Hepatocyte (in vitro differentiated cells): ENCODE data around the gene KRTAP3-1.

Source experiments
- EZH2 ChIP-seq: fragments of 200-600 bp; sonication (generic); IDR thresholded peaks from 2 replicates; pipeline ENCODE4 v1.6.1; 2016; ENCODE audit warnings: antibody characterized with exemption, mild to moderate bottlenecking, borderline replicate concordance
- TF ChIP-seq, protein P1 (sequence below): fragments of 200-600 bp; sonication (generic); IDR thresholded peaks from 2 replicates; pipeline ENCODE4 v1.5.1; 2016; ENCODE audit warnings: antibody characterized with exemption, mild to moderate bottlenecking; ENCODE audit not compliant: poor library complexity

DNA sequence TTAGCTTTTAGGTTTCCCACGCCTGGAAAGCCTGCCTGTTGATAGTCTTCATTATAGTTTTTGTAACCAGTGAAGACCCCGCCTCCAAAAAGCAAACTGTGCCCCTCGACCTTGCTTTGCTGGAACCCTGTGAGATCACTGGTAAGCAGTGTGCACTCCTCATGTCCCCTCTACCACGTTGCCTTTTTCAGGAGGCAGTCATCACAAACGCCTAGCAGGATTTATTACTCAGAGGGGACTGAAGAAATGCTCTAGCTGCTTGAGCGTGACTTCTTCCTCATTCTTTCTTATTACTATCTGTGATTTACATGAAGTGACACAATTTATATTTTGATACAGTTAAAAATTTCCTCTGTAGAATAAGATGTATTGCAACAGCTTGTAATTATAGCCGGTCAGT is 6.5 kb upstream of the KRTAP3-1 start:
- TF ChIP-seq, protein P1, sequence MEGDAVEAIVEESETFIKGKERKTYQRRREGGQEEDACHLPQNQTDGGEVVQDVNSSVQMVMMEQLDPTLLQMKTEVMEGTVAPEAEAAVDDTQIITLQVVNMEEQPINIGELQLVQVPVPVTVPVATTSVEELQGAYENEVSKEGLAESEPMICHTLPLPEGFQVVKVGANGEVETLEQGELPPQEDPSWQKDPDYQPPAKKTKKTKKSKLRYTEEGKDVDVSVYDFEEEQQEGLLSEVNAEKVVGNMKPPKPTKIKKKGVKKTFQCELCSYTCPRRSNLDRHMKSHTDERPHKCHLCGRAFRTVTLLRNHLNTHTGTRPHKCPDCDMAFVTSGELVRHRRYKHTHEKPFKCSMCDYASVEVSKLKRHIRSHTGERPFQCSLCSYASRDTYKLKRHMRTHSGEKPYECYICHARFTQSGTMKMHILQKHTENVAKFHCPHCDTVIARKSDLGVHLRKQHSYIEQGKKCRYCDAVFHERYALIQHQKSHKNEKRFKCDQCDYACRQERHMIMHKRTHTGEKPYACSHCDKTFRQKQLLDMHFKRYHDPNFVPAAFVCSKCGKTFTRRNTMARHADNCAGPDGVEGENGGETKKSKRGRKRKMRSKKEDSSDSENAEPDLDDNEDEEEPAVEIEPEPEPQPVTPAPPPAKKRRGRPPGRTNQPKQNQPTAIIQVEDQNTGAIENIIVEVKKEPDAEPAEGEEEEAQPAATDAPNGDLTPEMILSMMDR: no peak
- no peak for TF ChIP-seq EZH2
